H1 (cell line): ENCODE data around the gene MTF2. TPM values are rescaled to one million over a fixed set of nuclear protein-coding genes. Genes with fewer than 3 reads are reported as not detected.

Experiments used
- CTCF ChIA-PET: fragments of 300-600 bp; sonication (Branson Sonifier 250); formaldehyde crosslinking; loops from one replicate; lab custom pipeline; 2021; ENCODE audit not compliant: partially characterized antibody; lab: Charles Lee
- POLR2A ChIA-PET: fragments of 300-600 bp; sonication (Branson Sonifier 250); formaldehyde crosslinking; loops from one replicate; lab custom pipeline; 2021; ENCODE audit warnings: inconsistent platforms; ENCODE audit not compliant: partially characterized antibody; lab: Charles Lee
- DNase-seq, 2 experiments: peaks; one replicate each; pipeline versions ENCODE4 v3.0.0 to v3.0.0-alpha.2; 2010 to 2022; ENCODE audit warnings: low spot score in 2 of 2, low read depth in 1 of 2, mixed read lengths in 1 of 2
- FAIRE-seq: peaks from 2 replicates; lab custom pipeline; 2011; peaks lifted over from hg19 to GRCh38; lab: Jason Lieb, UNC
- H2AFZ ChIP-seq: 2 replicates; pipeline ENCODE4 v1.8.1; 2012; ENCODE audit warnings: low read length, inconsistent platforms
- H2AK5ac ChIP-seq: 2 replicates; pipeline ENCODE4 v1.6.1; 2013; ENCODE audit warnings: low read depth, low read length
- H2BK120ac ChIP-seq: replicated peaks from 2 replicates; pipeline ENCODE3; 2013; ENCODE audit warnings: low read depth, low read length, inconsistent platforms
- H2BK12ac ChIP-seq: 2 replicates; pipeline ENCODE4 v1.6.1; 2013; ENCODE audit warnings: low read depth, low read length
- H2BK15ac ChIP-seq: 2 replicates; pipeline ENCODE4 v1.6.1; 2013; ENCODE audit warnings: low read length
- H2BK20ac ChIP-seq: 2 replicates; pipeline ENCODE4 v1.6.1; 2013; ENCODE audit warnings: low read length
- H2BK5ac ChIP-seq: 2 replicates; pipeline ENCODE4 v1.6.1; 2013; ENCODE audit warnings: low read depth, low read length
- H3K14ac ChIP-seq: 2 replicates; pipeline ENCODE4 v1.6.1; 2013; ENCODE audit warnings: inconsistent platforms; ENCODE audit not compliant: insufficient read length
- H3K18ac ChIP-seq: 2 replicates; pipeline ENCODE4 v1.6.1; 2013; ENCODE audit warnings: low read length; ENCODE audit errors: extremely low read depth
- H3K23ac ChIP-seq: 2 replicates; pipeline ENCODE4 v1.6.1; 2013; ENCODE audit warnings: inconsistent platforms; ENCODE audit not compliant: insufficient read length
- H3K23me2 ChIP-seq: 2 replicates; pipeline ENCODE4 v1.6.1; 2013; ENCODE audit warnings: low read depth, low read length
- H3K27ac ChIP-seq: 2 replicates; pipeline ENCODE4 v1.6.1; 2011; ENCODE audit warnings: low read depth, low read length, inconsistent platforms
- H3K27me3 ChIP-seq, 4 experiments: replicated peaks in 1 of 4; 1 replicate in 1 of 4; 2 replicates in 3 of 4; pipeline versions ENCODE4 v1.6.1 to v1.8.1; 2011 to 2013; ENCODE audit warnings: low read length in 3 of 4, mild to moderate bottlenecking in 3 of 4, inconsistent platforms in 2 of 4, mixed read lengths in 2 of 4, moderate library complexity in 1 of 4; ENCODE audit not compliant: control insufficient read depth in 3 of 4, insufficient read depth in 3 of 4; ENCODE audit errors: extremely low read depth in 1 of 4
- H3K36me3 ChIP-seq, 4 experiments: 2 replicates each; pipeline versions ENCODE4 v1.6.1 to v1.8.1; 2011 to 2013; ENCODE audit warnings: mild to moderate bottlenecking in 4 of 4, low read length in 3 of 4, moderate library complexity in 2 of 4, control low read depth in 1 of 4, inconsistent platforms in 1 of 4; ENCODE audit not compliant: insufficient read depth in 4 of 4, control insufficient read depth in 2 of 4
- H3K4ac ChIP-seq: replicated peaks from 2 replicates; pipeline ENCODE3; 2013; ENCODE audit warnings: low read length, low read depth, mixed read lengths, inconsistent platforms; ENCODE audit not compliant: insufficient read length
- H3K4me1 ChIP-seq, 4 experiments: replicated peaks in 1 of 4; 1 replicate in 1 of 4; 2 replicates in 3 of 4; pipeline versions ENCODE4 v1.6.1 to v1.8.1; 2011 to 2013; ENCODE audit warnings: low read length in 3 of 4, inconsistent platforms in 2 of 4, mixed read lengths in 1 of 4; ENCODE audit not compliant: insufficient read depth in 4 of 4, control insufficient read depth in 3 of 4
- H3K4me2 ChIP-seq, 2 experiments: 2 replicates each; pipeline versions ENCODE4 v1.6.1 to v1.8.1; 2011 to 2013; ENCODE audit warnings: low read depth in 2 of 2, low read length in 2 of 2, control low read depth in 1 of 2, inconsistent platforms in 1 of 2, mild to moderate bottlenecking in 1 of 2; ENCODE audit not compliant: insufficient read depth in 1 of 2
- H3K4me3 ChIP-seq, 4 experiments: fragments of 200-600, 300-600 bp in 1 of 4; sonication (generic), shearing (Covaris generic), sonication (Bioruptor Twin) in 1 of 4; 2 replicates each; pipeline versions ENCODE4 v1.5.1 to v1.8.1; 2011 to 2016; ENCODE audit warnings: low read length in 4 of 4, low read depth in 3 of 4, control low read depth in 2 of 4, inconsistent platforms in 2 of 4, mild to moderate bottlenecking in 2 of 4, mixed read lengths in 1 of 4, moderate library complexity in 1 of 4; ENCODE audit not compliant: insufficient read depth in 2 of 4; ENCODE audit errors: extremely low read depth in 1 of 4
- H3K56ac ChIP-seq: replicated peaks from 2 replicates; pipeline ENCODE3; 2013; ENCODE audit warnings: low read depth, mild to moderate bottlenecking, mixed read lengths, low read length, inconsistent platforms; ENCODE audit not compliant: insufficient read length
- H3K79me1 ChIP-seq: 2 replicates; pipeline ENCODE4 v1.6.1; 2013; ENCODE audit warnings: low read depth, low read length, control low read depth
- H3K79me2 ChIP-seq, 2 experiments: 2 replicates each; pipeline versions ENCODE4 v1.6.1 to v1.8.1; 2012 to 2013; ENCODE audit warnings: low read length in 2 of 2, mild to moderate bottlenecking in 2 of 2, inconsistent platforms in 1 of 2; ENCODE audit not compliant: insufficient read depth in 2 of 2, control insufficient read depth in 1 of 2
- H3K9ac ChIP-seq, 4 experiments: replicated peaks in 1 of 4; 1 replicate in 1 of 4; 2 replicates in 3 of 4; pipeline versions ENCODE4 v1.6.1 to v1.8.1; 2011 to 2013; ENCODE audit warnings: low read depth in 3 of 4, low read length in 3 of 4, control low read depth in 2 of 4, mild to moderate bottlenecking in 2 of 4, moderate library complexity in 2 of 4, inconsistent platforms in 1 of 4; ENCODE audit errors: extremely low read depth in 1 of 4
- H3K9me3 ChIP-seq, 2 experiments: 2 replicates each; pipeline versions ENCODE4 v1.6.1 to v1.8.1; 2012 to 2013; ENCODE audit warnings: mild to moderate bottlenecking in 2 of 2, moderate library complexity in 2 of 2, control low read depth in 1 of 2, inconsistent platforms in 1 of 2, low read depth in 1 of 2, low read length in 1 of 2, mixed read lengths in 1 of 2; ENCODE audit not compliant: insufficient read depth in 2 of 2
- H4K20me1 ChIP-seq, 2 experiments: replicated peaks in 1 of 2; 2 replicates each; pipeline versions ENCODE3 to v1.8.1; 2011 to 2013; ENCODE audit warnings: inconsistent platforms in 2 of 2, low read length in 2 of 2, mild to moderate bottlenecking in 1 of 2; ENCODE audit not compliant: insufficient read depth in 2 of 2, control insufficient read depth in 1 of 2
- H4K5ac ChIP-seq: 2 replicates; pipeline ENCODE4 v1.6.1; 2013; ENCODE audit warnings: low read length, low read depth, mixed read lengths, inconsistent platforms; ENCODE audit not compliant: insufficient read length
- H4K8ac ChIP-seq: 2 replicates; pipeline ENCODE4 v1.8.0; 2013; ENCODE audit warnings: mild to moderate bottlenecking, moderate library complexity, low read length, inconsistent platforms; ENCODE audit not compliant: insufficient read depth; ENCODE audit errors: extremely low read depth
- H4K91ac ChIP-seq: replicated peaks from 2 replicates; pipeline ENCODE3; 2013; ENCODE audit warnings: low read length, mixed read lengths, inconsistent platforms; ENCODE audit not compliant: insufficient read length
- EGR1 ChIP-seq: IDR thresholded peaks from 2 replicates; pipeline ENCODE4 v1.6.1; 2011; ENCODE audit warnings: low read depth, low read length, borderline replicate concordance
- RFX5 ChIP-seq: IDR thresholded peaks from 2 replicates; pipeline ENCODE4 v1.6.1; 2011; ENCODE audit warnings: low read depth, low read length, improper control_type of control experiment, borderline replicate concordance
- WGBS, 2 experiments: shearing (Covaris generic) in 1 of 2; methylation state at CpG; one replicate each; pipeline versions ENCODE4 v1.1.6 to v1.1.7; 2013 to 2015; ENCODE audit warnings: low lambda C conversion rate in 2 of 2, mixed read lengths in 2 of 2, inconsistent platforms in 1 of 2, low coverage in 1 of 2, missing lambda C conversion rate in 1 of 2; ENCODE audit not compliant: insufficient replicate concordance in 2 of 2, insufficient coverage in 1 of 2, insufficient read length in 1 of 2; ENCODE audit errors: extremely low coverage in 1 of 2, missing lambda C conversion rate in 1 of 2; 5-methylcytosine and 5-hydroxymethylcytosine counted together
- polyA plus RNA-seq, 7 experiments: library from polyadenylated mRNA; depleted of rRNA in 3 of 7; stranded (reverse) in 5 of 7; unstranded in 2 of 7; fragments of >200 nt in 5 of 7; fragments of 200-250 nt in 2 of 7; gene quantifications; 1 replicate in 5 of 7; 2 replicates in 1 of 7; 4 replicates in 1 of 7; pipeline versions ENCODE4 v1.2.1 to v1.2.3, GENCODE V29; 2011 to 2013; ENCODE audit warnings: missing spikeins in 2 of 7, mixed read lengths in 2 of 7
- total RNA-seq: library from RNA; stranded (reverse); fragmentation: NEBNext Ultra II Directional; extraction: Animal tissue kit (Norgen Biotek cat#: 25700); gene quantifications from 2 replicates; pipeline ENCODE4 v1.2.1, GENCODE V29; 2021

Gene MTF2
- total and polyA plus RNA-seq, 2 of the 8 experiments (the other 6 are each of a cell fraction or from before 2014, with no cell fraction given) = 72.1 to 102 TPM

DNA sequence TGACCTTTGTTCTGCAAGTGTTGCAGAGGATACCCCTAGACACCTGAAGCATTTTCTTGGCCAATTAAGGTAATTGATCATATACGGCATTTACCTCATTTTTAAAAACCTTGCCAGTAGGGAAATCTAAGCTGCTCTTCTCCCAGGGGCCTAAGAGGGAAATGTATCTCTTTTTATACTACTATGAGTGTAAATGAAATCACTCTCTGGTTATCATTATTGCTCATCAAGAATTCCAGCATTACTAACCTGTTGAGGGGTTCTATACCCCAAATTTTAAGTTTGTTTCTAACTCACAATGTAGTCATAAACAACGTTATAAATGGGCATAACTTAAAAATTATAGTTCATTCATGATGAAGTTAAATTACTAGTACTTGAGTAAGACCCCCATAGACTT lies 73.8 kb downstream of the MTF2 start:
- Histone ChIP-seq H3K4ac (no peak overlapping the region), H2BK5ac (no peak overlapping the region), H2AK5ac (no peak overlapping the region), H2AFZ (no peak overlapping the region), H4K91ac (no peak overlapping the region), H3K23ac (no peak overlapping the region), H3K36me3 (peaks cover 0 to 30% (median under 1%) of the 10 kb centered on the region in 4 experiments; a peak in 5 of 8 replicates), H4K5ac (no peak overlapping the region), H3K9ac (no peak overlapping the region), H3K4me2 (no peak overlapping the region), H3K79me1 (no peaks in the 10 kb centered on the region), H2BK20ac (no peak overlapping the region), H4K8ac (no peak overlapping the region), H3K4me3 (no peak overlapping the region), H3K27me3 (no peaks in the 10 kb centered on the region), H3K14ac (no peak overlapping the region), H3K9me3 (no peaks in the 10 kb centered on the region), H3K56ac (no peak overlapping the region), H3K23me2 (no peaks in the 10 kb centered on the region), H3K4me1 (no peaks in the 10 kb centered on the region; a peak in 1 of 7 replicates), H3K27ac (no peak overlapping the region), H4K20me1 (no peaks in the 10 kb centered on the region), H2BK12ac (no peak overlapping the region), H2BK15ac (no peak overlapping the region), H3K79me2 (no peaks in the 10 kb centered on the region; a peak in 1 of 4 replicates), H2BK120ac (no peak overlapping the region), H3K18ac (no peak overlapping the region)
- no peak for FAIRE-seq
- no peak for DNase-seq
- WGBS, 2 experiments = 88% methylated on average over 2 of the region's 2 CpGs; no CpG with 5 or more reads in 1 of the 2 experiments
- CTCF ChIA-PET = no interaction called here
- POLR2A ChIA-PET = no interaction called here
- TF ChIP-seq EGR1 (no peak), RFX5 (no peak)
